ENCODE results near the gene IL4R. TPM values are rescaled to one million over a fixed set of nuclear protein-coding genes. Genes with fewer than 3 reads are reported as not detected.

The IL4R gene
- total RNA-seq, 1 experiment from 2014 or later, result 29.6 TPM

DNA sequence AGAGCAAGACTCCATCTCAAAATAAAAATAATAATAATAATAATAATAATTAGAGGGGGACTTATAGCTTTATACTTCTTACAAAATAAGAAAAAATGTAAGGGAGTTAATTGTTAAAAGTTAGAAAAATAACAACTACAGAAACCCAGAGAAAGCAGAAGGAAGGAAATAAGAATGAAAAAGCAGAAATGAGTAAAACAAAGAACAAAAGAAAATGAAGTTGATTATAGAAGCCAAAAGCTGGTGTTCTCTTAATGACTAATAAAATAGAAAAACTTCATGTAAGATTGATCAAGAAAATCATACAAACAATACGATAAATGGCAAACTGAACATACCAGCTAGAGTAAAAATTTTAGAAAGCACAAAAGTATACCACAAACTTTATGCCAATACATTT, 38.4 kb upstream of the IL4R start:
- Histone ChIP-seq H3K36me3 (ENCODE audit: control insufficient read depth in 1 of 2, insufficient read depth in 2 of 2, low read length in 2 of 2) (no peaks in the 10 kb centered on the region), H3K4me2 (ENCODE audit: low read length) (no peak overlapping the region), H3K4me3 (replicated peaks in 1 of 2; ENCODE audit: low read depth in 1 of 2, low read length in 2 of 2) (no peak overlapping the region), H3K9ac (ENCODE audit: low read length) (no peak overlapping the region), H3K9me3 (ENCODE audit: control insufficient read depth in 1 of 2, insufficient read depth in 1 of 2, low read depth in 1 of 2, low read length in 2 of 2) (no peaks in the 10 kb centered on the region), H3K27me3 (ENCODE audit: insufficient read depth, low read length) (no peaks in the 10 kb centered on the region), H3K9me2 (ENCODE audit: insufficient read depth) (no peaks in the 10 kb centered on the region), H4K20me1 (ENCODE audit: insufficient read depth) (no peaks in the 10 kb centered on the region), H3K27ac (ENCODE audit: low read depth, low read length) (no peak overlapping the region; the same call in 1 of the 2 replicates), H3K79me2 (ENCODE audit: insufficient read depth, low read length) (no peaks in the 10 kb centered on the region), H2AFZ (ENCODE audit: low read depth, low read length, poor library complexity, severe bottlenecking) (no peak overlapping the region), H3K4me1 (ENCODE audit: control insufficient read depth in 1 of 2, insufficient read depth in 2 of 2, low read length in 2 of 2) (peaks cover 28 to 48% of the 10 kb centered on the region in 2 experiments)
- intact Hi-C loops (cut with micrococcal nuclease), result loop anchor here (5.0 kb wide), 1 partner anchor 37 kb away; the partner anchor contains the start of gene IL4R
- no peak for TF ChIP-seq SIN3A (IDR thresholded peaks at IDR 0.05; ENCODE audit: low read depth)
- no peak for TF ChIP-seq ZNF274 (IDR thresholded peaks at IDR 0.05; ENCODE audit: low read depth, low read length)
- TF ChIP-seq, protein P1, sequence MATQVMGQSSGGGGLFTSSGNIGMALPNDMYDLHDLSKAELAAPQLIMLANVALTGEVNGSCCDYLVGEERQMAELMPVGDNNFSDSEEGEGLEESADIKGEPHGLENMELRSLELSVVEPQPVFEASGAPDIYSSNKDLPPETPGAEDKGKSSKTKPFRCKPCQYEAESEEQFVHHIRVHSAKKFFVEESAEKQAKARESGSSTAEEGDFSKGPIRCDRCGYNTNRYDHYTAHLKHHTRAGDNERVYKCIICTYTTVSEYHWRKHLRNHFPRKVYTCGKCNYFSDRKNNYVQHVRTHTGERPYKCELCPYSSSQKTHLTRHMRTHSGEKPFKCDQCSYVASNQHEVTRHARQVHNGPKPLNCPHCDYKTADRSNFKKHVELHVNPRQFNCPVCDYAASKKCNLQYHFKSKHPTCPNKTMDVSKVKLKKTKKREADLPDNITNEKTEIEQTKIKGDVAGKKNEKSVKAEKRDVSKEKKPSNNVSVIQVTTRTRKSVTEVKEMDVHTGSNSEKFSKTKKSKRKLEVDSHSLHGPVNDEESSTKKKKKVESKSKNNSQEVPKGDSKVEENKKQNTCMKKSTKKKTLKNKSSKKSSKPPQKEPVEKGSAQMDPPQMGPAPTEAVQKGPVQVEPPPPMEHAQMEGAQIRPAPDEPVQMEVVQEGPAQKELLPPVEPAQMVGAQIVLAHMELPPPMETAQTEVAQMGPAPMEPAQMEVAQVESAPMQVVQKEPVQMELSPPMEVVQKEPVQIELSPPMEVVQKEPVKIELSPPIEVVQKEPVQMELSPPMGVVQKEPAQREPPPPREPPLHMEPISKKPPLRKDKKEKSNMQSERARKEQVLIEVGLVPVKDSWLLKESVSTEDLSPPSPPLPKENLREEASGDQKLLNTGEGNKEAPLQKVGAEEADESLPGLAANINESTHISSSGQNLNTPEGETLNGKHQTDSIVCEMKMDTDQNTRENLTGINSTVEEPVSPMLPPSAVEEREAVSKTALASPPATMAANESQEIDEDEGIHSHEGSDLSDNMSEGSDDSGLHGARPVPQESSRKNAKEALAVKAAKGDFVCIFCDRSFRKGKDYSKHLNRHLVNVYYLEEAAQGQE (IDR thresholded peaks at IDR 0.05; ENCODE audit: low read depth), result no peak
- no peak for TF ChIP-seq FOSL1 (IDR thresholded peaks at IDR 0.05; ENCODE audit: low read depth)
- TF ChIP-seq POLR2AphosphoS5 (IDR thresholded peaks at IDR 0.05; ENCODE audit: low read depth, low read length), result no peak
- no peak for TF ChIP-seq JUND (IDR thresholded peaks at IDR 0.05)
- no peak for TF ChIP-seq SP1 (IDR thresholded peaks at IDR 0.05; ENCODE audit: low read depth)
- TF ChIP-seq YY1 (IDR thresholded peaks at IDR 0.05; ENCODE audit: extremely low read depth, insufficient replicate concordance, low read depth, low read length), result no peak
- TF ChIP-seq ELF1 (IDR thresholded peaks at IDR 0.05; ENCODE audit: borderline replicate concordance, low read depth), result no peak
- TF ChIP-seq, protein P2, sequence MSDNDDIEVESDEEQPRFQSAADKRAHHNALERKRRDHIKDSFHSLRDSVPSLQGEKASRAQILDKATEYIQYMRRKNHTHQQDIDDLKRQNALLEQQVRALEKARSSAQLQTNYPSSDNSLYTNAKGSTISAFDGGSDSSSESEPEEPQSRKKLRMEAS (IDR thresholded peaks at IDR 0.05), result no peak
- TF ChIP-seq, protein P3, sequence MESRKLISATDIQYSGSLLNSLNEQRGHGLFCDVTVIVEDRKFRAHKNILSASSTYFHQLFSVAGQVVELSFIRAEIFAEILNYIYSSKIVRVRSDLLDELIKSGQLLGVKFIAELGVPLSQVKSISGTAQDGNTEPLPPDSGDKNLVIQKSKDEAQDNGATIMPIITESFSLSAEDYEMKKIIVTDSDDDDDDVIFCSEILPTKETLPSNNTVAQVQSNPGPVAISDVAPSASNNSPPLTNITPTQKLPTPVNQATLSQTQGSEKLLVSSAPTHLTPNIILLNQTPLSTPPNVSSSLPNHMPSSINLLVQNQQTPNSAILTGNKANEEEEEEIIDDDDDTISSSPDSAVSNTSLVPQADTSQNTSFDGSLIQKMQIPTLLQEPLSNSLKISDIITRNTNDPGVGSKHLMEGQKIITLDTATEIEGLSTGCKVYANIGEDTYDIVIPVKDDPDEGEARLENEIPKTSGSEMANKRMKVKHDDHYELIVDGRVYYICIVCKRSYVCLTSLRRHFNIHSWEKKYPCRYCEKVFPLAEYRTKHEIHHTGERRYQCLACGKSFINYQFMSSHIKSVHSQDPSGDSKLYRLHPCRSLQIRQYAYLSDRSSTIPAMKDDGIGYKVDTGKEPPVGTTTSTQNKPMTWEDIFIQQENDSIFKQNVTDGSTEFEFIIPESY (IDR thresholded peaks at IDR 0.05; ENCODE audit: extremely low read depth, insufficient replicate concordance, low read length), result no peak
- no peak for TF ChIP-seq EZH2phosphoT487 (IDR thresholded peaks at IDR 0.05; ENCODE audit: borderline replicate concordance)
- no peak for TF ChIP-seq RAD21 (IDR thresholded peaks at IDR 0.05; ENCODE audit: low read depth)
- TF ChIP-seq SRF (IDR thresholded peaks at IDR 0.05; ENCODE audit: low read depth), result no peak
- TF ChIP-seq EZH2 (IDR thresholded peaks at IDR 0.05), result no peak
- no peak for TF ChIP-seq POLR2A (IDR thresholded peaks at IDR 0.05; ENCODE audit: borderline replicate concordance, extremely low read depth, insufficient read depth, insufficient read length)
- TF ChIP-seq, protein P4, sequence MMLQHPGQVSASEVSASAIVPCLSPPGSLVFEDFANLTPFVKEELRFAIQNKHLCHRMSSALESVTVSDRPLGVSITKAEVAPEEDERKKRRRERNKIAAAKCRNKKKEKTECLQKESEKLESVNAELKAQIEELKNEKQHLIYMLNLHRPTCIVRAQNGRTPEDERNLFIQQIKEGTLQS (IDR thresholded peaks at IDR 0.05), result no peak
- no peak for TF ChIP-seq TCF7L2 (IDR thresholded peaks at IDR 0.05; ENCODE audit: borderline replicate concordance, extremely low read depth, insufficient read depth, insufficient read length)
- TF ChIP-seq, protein P5, sequence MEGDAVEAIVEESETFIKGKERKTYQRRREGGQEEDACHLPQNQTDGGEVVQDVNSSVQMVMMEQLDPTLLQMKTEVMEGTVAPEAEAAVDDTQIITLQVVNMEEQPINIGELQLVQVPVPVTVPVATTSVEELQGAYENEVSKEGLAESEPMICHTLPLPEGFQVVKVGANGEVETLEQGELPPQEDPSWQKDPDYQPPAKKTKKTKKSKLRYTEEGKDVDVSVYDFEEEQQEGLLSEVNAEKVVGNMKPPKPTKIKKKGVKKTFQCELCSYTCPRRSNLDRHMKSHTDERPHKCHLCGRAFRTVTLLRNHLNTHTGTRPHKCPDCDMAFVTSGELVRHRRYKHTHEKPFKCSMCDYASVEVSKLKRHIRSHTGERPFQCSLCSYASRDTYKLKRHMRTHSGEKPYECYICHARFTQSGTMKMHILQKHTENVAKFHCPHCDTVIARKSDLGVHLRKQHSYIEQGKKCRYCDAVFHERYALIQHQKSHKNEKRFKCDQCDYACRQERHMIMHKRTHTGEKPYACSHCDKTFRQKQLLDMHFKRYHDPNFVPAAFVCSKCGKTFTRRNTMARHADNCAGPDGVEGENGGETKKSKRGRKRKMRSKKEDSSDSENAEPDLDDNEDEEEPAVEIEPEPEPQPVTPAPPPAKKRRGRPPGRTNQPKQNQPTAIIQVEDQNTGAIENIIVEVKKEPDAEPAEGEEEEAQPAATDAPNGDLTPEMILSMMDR (IDR thresholded peaks at IDR 0.05 in 2 of 3, conservative IDR thresholded peaks at IDR 0.05 in 1 of 3; ENCODE audit: borderline replicate concordance in 1 of 3, insufficient read depth in 1 of 3, low read depth in 2 of 3, low read length in 2 of 3), result no peak
- RAD21 ChIA-PET (ENCODE audit: low non-redundant PET in 1 of 2, low total read pairs in 2 of 2, uncharacterized antibody in 2 of 2, unreplicated experiment in 2 of 2), result no interaction called here
- no peak for DNase-seq (ENCODE audit: low read depth, low spot score)
- POLR2A ChIA-PET, result no interaction called here
- ATAC-seq, result no peak
- BruUV-seq (replicated peaks), result no TSS peak
- CTCF ChIA-PET, result no interaction called here
